GM18907 (cell line): Measurements from ENCODE around the gene POLR1G.

Experiments
- ATAC-seq: cut with Tn5 transposase; IDR thresholded peaks from one replicate; pipeline ENCODE4 v1.9.1; 2021; ENCODE audit warnings: mild to moderate bottlenecking, moderate library complexity; ENCODE audit not compliant: unreplicated experiment

Gene POLR1G, protein sequence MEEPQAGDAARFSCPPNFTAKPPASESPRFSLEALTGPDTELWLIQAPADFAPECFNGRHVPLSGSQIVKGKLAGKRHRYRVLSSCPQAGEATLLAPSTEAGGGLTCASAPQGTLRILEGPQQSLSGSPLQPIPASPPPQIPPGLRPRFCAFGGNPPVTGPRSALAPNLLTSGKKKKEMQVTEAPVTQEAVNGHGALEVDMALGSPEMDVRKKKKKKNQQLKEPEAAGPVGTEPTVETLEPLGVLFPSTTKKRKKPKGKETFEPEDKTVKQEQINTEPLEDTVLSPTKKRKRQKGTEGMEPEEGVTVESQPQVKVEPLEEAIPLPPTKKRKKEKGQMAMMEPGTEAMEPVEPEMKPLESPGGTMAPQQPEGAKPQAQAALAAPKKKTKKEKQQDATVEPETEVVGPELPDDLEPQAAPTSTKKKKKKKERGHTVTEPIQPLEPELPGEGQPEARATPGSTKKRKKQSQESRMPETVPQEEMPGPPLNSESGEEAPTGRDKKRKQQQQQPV

GRCh38 chr19:45406226-45407090 is at the start of gene POLR1G:
Gene POLR1G, plus strand, starts transcription at chr19:45406644. Its CDS starts 53 bp downstream, at chr19:45406697.
- peak; percentile 74 for ATAC-seq

DNA sequence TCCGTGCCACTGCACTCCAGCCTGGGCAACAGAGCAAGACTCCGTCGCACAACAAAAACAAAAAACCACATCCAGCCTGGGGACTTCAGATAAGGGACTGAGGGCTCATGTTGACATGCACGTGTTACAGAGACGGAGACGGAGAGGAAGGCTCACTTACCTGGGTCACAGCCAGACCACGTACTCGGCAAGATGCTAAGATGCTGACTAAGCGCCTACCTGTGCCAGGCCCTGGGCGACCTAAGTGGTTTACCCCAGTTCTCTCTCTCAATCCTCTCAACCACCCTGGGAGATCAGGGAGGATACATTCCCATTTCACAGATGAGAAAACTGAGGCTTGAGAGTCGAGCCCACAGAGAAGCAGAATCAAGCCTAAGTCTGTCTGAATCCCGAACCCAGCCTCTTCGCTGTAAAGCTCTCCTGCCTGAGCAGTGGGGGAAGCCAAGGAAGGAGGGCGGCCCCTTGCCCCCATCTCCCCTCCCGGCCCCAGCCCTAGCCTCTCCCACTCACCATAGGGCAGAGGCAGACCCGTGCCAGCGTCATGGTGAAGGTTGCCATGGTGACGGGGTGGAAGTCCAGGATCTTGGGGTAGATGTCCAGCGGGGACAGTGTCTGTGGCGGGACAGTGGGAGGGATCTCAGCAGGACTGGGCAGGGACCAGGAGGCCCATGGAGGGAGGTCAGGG is 49.5 kb upstream of the POLR1G start:
- ATAC-seq = no peak

DNA sequence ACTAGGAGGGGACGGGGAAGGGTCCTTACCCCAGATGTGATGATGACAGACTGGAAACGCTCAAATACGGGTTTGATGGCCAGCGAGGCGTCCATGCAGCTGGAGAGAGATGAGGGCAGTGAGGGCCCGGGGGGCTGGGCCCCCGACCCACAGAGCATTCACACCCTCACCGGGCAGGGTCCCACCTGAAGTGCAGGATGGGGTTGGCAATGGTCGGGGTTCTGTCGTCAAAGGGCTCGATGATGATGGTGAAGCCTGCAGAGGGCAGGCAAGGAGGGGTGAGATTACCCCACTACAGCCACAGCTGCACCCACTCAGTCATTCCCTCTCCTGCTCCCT is 49.0 kb upstream of the POLR1G start:
- ATAC-seq = no peak

DNA sequence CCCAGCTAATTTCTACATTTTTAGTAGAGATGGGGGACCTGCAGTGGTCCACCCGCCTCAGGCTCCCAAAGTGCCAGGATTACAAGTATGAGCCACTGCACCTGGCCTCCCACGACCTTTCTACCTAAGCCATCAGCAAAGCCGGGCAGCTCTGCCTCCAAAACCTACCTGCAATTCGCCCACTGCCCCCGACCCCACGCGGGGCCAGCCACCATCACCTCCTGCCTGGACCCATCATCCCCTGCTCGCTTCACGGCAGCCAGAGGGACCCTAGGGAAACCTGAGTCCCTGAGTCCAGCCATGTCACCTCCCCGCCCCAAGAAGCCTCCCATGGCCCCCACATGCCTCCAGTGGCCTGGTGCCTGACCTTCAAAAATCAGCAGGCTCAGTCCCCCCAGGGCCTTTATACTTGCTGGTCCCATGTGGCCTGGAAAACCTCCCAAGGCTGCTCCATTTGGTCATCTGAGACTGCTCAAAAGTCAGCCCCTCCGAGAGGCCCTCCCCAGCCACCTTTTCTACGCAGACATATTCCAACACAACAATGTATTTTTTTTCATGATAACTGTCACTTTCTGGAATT is 48.1 kb upstream of the POLR1G start:
- ATAC-seq = no peak

DNA sequence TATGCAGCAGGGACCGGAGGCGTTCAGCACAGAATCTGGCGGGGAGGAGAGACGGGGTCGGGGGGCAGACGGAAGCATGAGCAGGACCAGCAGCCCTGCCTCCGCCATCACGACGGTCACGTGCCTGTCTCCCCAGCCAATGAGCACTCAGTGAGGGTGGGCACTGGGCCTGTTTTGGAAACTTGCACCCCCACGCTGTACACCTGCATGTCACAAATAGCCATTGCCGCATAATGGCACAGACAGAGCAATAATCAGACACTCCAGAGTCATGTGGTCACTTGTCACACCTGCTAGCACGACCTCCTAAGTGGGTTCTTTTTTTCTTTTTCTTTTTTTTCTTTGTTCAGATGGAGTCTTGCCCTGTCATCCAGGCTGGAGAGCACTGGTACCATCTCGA is 44.8 kb upstream of the POLR1G start:
- no peak for ATAC-seq

GRCh38 chr19:45362291-45362690 is 44.2 kb upstream of the POLR1G start:
- ATAC-seq = no peak

GRCh38 chr19:45363861-45364459 is 42.5 kb upstream of the POLR1G start:
- no peak for ATAC-seq

- ATAC-seq = no peak
Observed at GRCh38 chr19:45364696-45365095, 41.7 kb upstream of the POLR1G start.

DNA sequence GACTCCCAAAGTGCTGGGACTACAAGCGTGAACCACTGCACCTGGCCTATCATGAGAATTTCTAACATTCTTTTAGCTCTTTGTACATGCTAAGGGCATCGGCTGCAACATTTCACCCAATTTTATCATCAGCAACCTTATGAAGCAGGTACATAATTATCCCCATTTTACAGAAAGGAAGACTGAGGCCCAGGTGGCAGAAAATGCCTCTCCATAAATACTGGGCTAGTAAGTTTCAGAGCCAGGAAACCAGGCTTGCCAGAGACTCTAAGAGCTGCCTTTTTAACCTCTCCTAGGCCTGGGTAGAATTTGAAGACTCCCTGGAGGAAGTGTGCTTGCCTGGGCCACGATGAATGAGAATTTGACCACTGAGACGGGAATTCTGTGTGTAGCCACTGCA is 38.3 kb upstream of the POLR1G start:
- ATAC-seq = no peak

DNA sequence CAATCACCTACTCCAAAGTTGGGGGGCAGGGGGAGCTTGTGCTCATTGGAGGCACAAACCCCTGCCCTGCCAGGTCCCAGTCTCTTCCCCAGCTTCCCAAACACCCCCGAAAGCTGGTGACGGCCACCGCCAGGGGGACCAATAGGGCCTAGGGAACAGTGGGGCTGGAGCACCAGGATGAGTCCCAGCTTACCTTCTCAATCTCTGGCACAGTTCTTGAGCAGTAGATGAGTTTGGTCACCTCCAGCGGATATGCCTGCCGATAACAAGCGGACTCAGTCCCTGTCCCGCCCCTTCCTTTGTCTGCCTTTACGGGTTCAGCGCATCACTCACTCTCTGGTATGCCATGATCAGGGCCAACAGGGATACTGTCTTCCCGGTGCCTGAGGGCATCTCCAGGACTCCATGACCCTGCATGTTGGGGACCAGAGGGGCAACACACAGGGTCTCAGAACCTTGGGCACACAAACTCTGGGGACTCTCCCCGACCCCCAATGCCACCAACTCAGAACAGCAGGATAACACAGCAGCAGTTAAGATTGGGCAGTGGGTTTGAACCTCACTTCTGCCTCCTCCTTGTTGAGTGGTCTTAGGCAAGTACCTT is 37.6 kb upstream of the POLR1G start:
- no peak for ATAC-seq

GRCh38 chr19:45370410-45371204 is 35.8 kb upstream of the POLR1G start, which contains the start of gene ERCC2:
Gene ERCC2, minus strand, starts transcription at chr19:45370573. Its CDS starts 33 bp downstream, at chr19:45370540.
- peak; percentile 94 for ATAC-seq

- ATAC-seq = no peak
Observed at GRCh38 chr19:45376045-45376724, 30.3 kb upstream of the POLR1G start.

GRCh38 chr19:45380107-45380506 is 26.3 kb upstream of the POLR1G start:
- ATAC-seq = no peak

DNA sequence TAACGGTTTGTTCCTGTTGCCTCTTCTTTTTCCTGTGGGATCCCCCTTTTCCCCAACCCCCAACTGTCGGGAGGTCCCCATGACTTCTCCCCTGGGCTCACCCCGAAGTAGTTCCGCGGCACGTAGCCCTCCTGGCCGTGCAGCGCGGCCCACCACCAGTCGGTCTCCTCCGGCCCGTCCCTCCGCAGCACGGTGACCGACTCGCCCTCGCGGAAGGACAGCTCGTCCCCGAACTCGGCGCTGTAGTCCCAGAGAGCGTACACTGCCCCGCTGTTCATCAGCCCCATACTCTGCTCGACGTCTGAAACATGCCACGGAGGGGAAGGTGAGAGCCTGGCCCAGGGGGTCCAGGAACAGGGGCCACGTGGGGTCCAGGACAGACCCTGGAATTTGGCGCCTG is 24.0 kb upstream of the POLR1G start:
- no peak for ATAC-seq

DNA sequence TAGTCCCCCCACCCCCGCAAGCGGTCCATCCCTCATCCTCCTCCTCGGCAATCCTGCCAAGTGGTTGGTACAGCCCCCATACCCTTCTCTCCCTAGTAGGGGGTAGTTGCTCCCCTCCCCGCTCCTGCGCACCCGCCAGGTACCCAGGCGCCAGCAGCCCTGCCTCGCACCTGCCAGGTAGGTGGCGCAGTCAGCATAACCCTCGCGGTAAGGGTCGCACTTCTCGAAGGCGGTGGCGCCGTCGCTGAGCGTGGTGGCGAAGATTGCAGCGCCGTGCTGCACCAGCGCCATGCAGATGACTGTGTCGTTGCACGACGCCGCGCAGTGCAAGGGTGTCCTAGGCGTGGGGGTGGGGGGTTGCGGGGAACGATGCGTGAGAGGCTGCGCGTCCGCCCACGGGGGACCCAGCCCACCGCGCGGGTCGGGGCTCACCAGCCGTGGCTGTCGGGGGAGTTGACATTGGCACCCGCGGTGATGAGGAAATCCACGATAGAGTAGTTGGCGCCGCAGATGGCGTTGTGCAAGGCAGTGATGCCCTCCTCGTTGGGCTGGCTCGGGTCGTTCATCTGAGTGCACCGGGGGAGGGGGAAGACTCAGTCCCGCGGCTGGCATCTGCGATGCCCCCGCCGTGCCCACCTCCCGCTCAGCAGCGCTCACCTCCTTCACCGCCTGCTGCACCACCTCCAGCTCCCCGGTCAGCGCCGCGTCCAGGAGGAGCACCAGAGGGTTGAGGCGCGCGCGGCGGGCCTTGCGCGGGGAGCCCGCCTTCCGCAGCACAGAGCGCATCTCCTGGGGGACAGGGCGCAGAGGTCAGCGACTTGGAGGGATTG is 20.8 kb upstream of the POLR1G start:
- ATAC-seq = no peak

DNA sequence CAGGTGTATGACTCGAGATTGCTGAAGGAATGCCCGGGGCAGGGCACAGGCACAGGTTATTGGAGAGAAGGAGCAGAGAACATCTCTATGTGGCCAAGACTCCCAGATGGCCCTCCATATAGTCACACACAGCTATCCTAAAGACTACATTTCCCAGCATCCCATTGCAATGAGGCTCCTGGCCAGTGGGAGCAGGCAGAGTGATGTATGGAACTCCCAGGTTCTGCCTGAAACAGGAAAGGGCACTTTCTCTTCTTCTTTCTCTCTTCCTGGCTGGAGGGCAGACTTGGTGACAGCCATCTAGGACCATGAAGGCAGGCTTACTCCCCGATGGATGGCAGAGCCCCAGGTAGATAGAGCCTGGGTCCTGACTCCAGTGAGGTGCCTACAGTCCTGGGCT is 15.1 kb upstream of the POLR1G start:
- no peak for ATAC-seq

DNA sequence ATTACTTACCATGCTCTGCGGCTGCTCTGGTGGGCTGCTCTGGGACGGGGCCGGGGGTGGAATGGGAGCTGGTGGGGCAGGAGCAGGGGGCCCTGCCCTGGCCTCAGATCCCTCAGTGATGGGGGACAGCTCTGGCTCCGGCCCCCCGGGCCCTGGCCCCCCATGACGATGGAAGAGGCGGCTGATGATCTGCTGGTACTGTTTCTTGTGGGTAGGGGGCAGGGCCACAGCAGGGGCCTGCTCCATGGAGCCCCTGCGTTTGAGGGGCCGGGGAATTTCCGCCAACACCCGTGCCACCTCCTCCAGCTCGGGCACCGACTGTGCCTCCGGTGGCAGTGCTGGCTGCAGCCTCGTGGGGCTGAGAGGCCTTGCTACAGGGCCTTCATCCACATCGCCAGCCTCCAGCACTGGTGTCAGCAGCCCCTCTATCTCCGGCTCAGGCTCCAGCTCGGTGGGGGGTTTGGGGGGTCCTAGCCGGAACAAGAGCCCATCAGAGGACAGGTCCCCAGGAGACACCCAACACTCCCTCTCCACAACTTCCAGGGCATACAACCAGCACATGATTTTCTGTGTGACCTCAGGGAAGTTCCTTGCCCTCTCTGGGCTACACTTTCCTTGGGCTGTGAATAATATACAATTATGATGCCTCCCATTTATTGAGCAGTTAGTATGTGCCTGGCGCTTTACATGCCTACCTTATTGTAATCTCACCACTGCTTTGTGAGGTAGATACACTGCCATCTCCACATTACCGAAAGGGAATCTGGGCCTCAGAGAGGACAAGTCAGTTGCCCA is 14.4 kb upstream of the POLR1G start:
- ATAC-seq = no peak
